HG03097 (cell line): ENCODE results near the gene SLC30A7.
"Not testable (repeated sequence)": the region's sequence is repeated elsewhere in the genome, so short reads cannot be mapped to it uniquely, and the experiment has no call there.

Source experiments
- ATAC-seq: cut with Tn5 transposase; IDR thresholded peaks from one replicate; pipeline ENCODE4 v1.9.1; 2021; ENCODE audit not compliant: unreplicated experiment, low FRiP score

Gene SLC30A7

GRCh38 chr1:100933555-100933954 is 37.7 kb downstream of the SLC30A7 start:
- ATAC-seq = not testable (repeated sequence)

- no peak for ATAC-seq
Observed at GRCh38 chr1:100936194-100936967, 40.5 kb downstream of the SLC30A7 start.

- no peak for ATAC-seq
Observed at GRCh38 chr1:100941098-100941527, 45.2 kb downstream of the SLC30A7 start.

GRCh38 chr1:100941580-100942216 is 45.8 kb downstream of the SLC30A7 start:
- no peak for ATAC-seq

- no peak for ATAC-seq
Observed at GRCh38 chr1:100942304-100943046, 46.6 kb downstream of the SLC30A7 start.

- no peak for ATAC-seq
Observed at GRCh38 chr1:100943533-100943932, 47.6 kb downstream of the SLC30A7 start.

GRCh38 chr1:100946064-100946463 is 50.2 kb downstream of the SLC30A7 start:
- not testable (repeated sequence) for ATAC-seq

- not testable (repeated sequence) for ATAC-seq
Observed at GRCh38 chr1:100947816-100948215, 51.9 kb downstream of the SLC30A7 start.

- not testable (repeated sequence) for ATAC-seq
Observed at GRCh38 chr1:100948721-100949405, 53.0 kb downstream of the SLC30A7 start.

GRCh38 chr1:100949515-100950158 is 53.7 kb downstream of the SLC30A7 start:
- peak; percentile 85 for ATAC-seq

GRCh38 chr1:100950337-100950736 is 54.4 kb downstream of the SLC30A7 start:
- ATAC-seq = no peak

- ATAC-seq = no peak
Observed at GRCh38 chr1:100950781-100951180, 54.9 kb downstream of the SLC30A7 start.

- ATAC-seq = no peak
Observed at GRCh38 chr1:100952104-100952745, 56.3 kb downstream of the SLC30A7 start.

- not testable (repeated sequence) for ATAC-seq
Observed at GRCh38 chr1:100952970-100953369, 57.1 kb downstream of the SLC30A7 start.

- no peak for ATAC-seq
Observed at GRCh38 chr1:100953960-100954730, 58.3 kb downstream of the SLC30A7 start.

- no peak for ATAC-seq
Observed at GRCh38 chr1:100955322-100955721, 59.4 kb downstream of the SLC30A7 start.

- no peak for ATAC-seq
Observed at GRCh38 chr1:100959502-100960060, 63.7 kb downstream of the SLC30A7 start.

GRCh38 chr1:100960098-100960497 is 64.2 kb downstream of the SLC30A7 start:
- no peak for ATAC-seq

- no peak for ATAC-seq
Observed at GRCh38 chr1:100968621-100969020, 72.7 kb downstream of the SLC30A7 start.
